Activated T-cell treated with anti-CD3 and anti-CD28 coated beads for 4 hours (primary cell): Measurements from ENCODE around the gene BCAS2.
A peak's percentile ranks its signal among the peaks of the same experiment; 100 is the strongest.
"Not testable (repeated sequence)": the region's sequence is repeated elsewhere in the genome, so short reads cannot be mapped to it uniquely, and the experiment has no call there.

Experiments used
- DNase-seq: peaks from one replicate; pipeline ENCODE4 v3.0.0-alpha.2; 2020

The BCAS2 gene

DNA sequence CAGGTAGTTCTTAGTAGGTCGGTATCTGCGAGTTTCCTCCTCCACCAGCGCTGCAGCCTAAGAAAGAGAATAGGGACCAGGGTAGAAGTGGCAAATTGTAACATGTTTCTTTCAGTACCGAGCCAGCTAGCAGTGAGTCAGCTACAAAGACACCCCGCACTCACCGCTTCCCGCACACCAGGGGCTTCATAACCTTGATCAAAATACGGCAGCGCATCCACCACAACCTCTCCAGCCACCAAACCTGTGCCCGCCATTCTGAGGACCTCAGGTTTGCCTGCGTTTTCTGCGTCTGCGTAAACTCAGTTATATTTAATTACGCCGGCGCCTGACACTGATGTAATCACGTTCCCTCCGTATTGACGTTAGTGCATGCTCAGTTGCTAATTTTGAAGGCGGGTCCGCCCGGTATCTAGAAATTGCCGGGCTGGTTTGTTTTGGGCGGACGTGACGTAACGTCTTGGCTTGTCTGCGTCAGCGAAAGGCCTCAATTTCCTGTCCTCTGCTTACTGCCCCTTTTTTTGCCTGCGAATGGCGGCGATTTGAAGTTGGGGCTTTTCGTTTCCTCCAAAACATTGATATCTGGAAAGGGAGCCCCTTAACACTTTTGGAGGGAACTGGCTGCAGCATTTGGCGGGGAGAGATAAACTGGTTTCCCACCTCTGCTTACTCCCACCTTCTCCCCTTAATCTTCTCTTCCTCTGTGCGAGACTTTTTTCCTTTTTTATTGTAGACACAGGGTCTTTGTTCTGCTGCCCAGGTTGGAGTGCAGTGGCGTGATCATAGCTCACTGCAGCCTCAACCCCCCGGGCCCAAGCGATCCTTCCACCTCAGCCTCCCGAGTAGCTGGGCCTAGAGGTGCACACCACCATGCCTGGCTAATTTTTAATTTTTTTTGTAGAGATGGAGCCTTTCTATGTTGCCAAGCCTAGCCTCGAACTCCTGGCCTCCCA is at the start of gene BCAS2:
Gene BCAS2, minus strand, starts transcription at position 281 of the 953 bp plus-strand sequence. Its CDS starts 24 bp downstream, at position 257.
- peak; percentile 90 for DNase-seq

DNA sequence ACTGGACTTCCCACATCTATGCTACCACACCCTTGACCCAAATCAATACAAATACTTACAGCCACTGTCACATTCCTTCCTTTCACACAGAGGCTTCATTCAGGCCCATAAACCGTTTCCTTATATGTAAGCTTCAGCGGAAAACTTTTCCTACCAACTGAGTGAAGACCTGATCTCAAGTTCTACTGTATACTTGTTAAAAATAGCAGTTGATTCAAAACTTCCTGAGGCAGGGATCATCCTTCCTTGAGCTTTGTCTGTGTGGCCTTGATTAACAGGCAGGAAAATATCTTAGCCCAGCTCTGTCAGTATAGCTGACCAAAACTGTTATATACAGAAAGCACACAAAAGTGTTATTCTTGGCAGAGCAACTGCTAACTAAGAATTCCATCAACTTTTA is 45.7 kb upstream of the BCAS2 start:
- no peak for DNase-seq

DNA sequence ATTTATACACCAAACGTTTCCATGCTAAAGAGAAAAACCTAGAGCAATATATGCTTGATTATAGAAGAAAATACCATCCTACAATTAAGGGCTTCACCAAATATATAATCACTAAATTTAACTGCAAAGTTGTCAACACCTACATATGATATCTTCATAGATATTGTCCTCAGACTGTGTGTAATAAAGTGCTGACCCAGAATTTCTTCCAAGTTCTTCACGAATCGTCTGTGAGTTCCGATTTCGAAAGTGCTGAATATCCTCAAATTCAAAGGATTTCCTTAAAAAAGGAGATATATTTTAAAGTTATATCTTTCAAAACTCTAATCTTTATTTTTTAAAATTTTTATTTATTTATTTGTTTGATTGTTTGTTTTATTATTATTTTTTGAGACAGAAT is 41.9 kb upstream of the BCAS2 start:
- no peak for DNase-seq

DNA sequence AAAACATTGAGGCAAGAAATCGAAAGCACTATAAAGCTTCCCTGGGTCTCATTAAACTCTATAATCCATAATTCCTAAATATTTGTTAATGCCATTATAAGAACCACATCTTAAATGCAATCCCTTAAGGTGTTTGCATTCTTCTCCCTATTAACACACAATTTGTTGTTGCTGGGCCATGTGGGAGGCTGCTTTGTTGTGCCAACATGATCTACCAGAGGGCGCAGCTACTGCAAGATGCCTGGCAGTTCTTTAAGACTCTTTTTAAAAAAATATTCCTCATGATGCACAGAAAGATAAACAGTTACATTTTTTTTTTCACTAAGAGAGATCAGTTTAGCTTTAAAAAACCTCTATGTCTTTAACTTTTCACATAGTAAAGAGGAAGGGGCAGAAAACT is 39.0 kb upstream of the BCAS2 start:
- no peak for DNase-seq

DNA sequence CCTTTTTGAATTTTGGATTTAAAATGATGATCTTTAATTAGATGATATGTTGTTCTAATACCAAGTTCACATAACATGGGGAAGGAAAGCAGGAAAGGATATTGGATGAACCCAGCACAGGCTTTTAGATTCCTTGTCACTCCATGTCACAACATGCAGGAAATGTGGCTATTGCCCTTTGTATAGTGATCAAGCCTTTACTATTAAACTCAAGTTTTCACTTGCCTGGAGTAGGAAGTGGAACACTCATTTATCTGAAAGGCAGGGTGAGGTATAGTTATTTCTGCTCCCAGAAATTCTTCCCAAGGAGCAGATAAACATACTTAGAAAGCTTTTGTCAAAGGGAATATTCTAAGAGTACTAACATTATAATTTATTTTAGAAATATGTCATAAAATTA is 37.2 kb upstream of the BCAS2 start:
- DNase-seq, result no peak

DNA sequence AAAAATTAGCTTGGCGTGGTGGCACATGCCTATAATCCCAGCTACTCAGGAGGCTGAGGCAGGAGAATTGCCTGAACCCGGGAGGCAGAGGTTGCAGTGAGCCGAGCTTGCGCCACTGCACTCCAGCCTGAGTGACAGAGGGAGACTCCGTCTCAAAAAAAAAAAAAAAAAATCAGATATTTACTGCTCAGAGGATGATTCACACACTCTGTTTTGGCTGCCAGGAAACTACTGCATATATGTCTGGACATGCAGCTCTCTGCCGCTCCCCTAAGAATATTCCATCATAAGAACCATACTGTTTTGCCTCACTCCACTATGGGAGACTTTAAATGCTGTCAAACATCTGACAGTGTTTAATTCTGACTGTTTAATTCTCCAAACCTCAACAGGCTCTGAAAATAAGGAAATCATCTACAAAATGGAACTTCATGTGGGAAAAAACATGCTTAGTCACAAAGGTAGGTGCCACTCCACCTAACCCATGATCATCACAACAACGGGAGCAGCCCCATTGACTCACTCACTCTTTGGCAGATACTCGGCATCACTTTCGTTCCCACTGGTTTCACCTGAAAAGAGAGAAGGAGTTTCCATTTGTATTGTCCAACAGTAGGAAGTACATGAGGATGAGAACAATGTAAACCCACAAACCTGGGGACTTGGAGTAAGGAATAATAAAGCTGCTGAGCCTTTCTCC is 29.3 kb upstream of the BCAS2 start:
- DNase-seq, result no peak

DNA sequence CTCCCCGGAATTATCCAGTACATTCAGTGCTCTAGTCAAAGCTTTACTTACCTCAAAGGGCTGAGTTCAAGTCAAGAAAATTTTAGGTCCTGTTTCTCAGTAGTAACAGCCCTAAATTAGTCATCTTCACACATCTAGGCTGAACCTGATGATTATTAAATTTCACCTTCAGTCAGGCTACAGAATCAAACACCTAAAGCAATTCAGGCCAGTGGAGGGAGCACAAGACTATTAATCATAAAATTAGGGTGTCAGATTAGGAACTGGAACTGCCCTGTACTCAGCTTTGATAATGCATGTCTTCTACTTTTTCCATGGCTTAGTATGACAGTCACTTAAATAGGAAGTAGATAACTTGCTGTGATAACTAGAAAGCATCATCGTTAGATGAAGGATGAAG is 28.4 kb upstream of the BCAS2 start:
- no peak for DNase-seq

DNA sequence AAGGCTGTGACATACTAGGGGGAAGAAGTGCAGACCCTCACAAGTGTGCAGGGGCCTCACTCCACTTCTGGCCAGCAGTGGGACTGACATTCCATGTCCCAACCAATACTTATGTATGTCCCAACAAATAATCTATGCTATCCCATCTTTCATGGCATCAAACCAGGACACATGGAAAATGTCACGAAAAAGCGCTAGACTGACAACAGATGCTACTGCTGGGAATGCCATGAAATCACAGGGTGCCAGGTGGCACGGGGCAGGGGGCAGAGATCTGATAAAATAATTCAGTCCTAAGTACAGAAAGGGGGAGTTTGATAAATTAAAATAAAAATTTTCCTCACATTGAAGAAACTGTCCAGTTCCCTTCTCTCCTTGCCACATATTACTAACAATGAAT is 27.6 kb upstream of the BCAS2 start:
- no peak for DNase-seq

DNA sequence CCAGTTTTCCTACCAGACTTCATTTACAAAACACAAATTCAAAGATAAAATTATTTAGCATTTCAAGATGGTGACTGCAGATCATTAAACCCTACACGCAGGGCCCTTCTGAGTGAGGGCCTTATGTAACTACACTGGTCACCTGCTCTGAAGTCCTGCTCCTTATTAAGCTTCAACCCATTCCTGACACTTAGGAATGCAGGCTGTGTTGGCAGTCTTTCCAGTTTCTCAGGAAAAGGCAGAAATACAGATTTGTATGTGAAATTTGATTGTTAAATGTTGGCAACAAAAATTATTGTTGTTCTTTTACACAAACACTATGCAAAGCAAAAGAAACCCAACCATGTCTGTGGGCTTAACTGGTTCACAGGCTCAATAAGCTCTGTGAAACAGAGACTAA is 25.8 kb upstream of the BCAS2 start:
- DNase-seq, result no peak

DNA sequence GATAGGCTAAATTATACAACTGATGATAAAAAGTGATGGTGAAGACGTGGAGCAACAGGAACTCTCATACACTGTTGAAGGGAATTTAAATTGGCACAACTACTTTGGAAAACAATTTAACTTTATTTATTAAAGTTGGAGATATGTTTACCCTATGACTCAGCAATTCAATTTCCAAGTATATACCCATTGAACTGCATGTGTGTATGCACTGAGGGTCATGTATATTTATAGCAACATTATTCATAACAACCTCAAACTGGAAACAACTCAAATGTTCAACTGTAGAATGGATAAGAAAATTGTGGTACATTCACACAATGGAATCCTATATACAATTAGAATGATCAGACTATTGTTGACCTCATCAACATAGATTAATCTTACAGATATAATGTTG is 16.5 kb upstream of the BCAS2 start:
- no peak for DNase-seq

DNA sequence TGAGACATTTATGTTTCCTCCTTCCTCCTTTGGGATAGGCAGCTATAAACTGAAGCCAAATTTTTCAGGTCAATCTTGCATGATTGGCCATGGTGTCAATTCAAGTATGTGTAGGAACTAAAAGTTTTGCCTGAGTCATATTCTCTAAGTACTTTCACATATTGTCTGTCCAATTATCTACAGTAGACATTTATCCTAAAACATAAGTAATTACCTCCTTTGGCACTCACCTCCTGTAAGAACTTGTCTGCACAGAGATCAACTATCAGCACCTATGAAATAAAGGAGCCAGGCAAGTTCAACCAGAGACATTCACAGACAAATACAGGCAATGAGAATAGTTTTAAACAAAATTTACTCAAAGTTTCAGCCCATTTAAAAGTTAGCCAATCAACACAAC is 14.2 kb upstream of the BCAS2 start:
- DNase-seq, result no peak

DNA sequence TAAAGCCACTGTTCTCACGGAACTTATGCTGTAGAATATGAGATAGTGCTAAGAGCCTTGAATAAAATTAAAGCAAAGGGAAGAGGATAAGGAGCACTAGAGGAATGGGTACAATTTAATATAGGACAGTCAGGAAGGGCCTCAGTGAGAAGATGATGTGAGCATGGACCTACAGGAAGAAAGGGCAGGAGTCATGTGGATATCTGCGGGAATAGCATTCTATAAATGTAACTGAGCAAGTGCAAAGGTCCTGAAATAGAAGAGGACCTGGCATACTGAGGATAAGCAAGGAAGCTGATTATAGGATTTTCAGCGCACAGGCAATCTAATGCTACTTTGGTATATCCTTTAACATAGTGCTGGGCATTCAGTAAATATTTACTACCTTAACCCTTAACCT is 12.6 kb upstream of the BCAS2 start:
- DNase-seq, result no peak

DNA sequence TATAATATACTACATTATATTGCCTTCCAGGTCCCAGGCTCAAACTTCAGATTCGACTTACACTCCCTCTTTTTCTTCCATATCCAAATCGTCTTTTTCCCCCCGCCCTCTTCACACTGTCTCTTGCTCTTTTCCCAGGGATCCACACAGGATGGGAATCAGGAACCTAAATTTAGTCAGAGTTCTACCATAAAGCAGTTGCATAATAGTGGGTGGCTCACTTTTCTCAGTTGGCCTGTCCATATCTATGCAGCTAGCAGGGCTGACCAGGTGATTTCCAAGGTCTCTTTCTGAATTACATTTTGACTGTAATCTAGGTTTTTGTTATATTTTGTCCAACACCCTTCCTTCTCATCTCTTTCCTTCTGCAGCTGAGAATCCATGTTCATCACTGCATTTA is 7.7 kb upstream of the BCAS2 start:
- DNase-seq, result no peak

DNA sequence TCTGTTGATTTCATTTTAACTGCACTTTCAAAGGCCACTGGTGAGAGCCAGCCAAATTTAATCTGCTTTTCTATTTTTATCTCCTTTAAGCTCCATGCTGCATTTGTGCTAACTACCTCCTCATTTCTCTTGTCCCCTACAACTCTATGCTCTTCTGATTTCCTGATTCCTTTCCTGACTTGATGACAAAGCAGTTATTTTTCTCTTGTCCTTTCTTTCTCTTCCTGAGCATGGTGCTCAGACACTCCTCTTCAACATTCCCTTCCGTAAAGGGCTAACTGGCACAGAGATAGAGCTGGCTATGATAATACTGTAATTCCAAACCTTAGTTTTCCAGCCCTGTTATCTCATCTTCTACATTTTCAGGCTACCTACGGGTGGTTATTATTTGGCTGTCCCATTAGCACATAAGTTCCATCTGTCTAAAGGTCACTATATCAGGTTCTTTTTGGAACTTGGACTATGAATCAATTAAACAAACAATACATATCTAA is 6.8 kb upstream of the BCAS2 start:
- DNase-seq, result no peak

DNA sequence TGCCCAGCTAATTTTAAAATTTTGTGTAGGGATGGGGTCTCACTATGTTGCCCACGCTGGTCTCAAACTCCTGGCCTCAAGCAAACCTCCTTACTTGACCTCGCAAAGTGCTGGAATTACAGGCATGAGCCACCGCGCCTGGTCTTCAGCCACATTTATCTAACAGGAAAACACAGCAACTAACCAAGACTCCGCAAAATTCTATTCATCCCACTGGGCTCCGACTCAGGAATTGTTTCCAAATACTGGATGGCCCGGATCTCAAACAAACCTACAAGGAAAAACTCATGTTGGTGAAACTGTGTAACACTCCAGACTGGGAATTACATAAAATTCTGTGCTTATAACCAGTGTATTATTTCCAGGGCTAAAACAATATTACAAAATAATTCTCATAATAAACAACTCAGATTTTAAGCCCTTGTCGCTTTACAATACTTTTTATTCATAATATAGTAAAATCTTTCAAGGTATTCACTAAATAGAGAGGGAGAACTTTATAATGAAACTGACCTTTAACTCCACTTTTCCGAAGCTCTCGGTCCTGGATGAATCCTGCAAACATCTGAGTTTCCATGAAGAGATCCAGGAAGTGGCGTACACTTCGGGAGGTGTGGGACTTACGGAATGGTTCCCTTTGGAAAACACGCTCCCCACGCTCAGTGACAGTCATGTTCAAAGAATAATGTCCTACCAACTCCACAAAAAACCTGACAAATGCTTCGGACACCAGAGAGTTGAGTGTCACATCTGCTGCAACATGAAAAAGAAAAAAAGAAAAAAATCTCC is 6.0 kb upstream of the BCAS2 start:
- no peak for DNase-seq

DNA sequence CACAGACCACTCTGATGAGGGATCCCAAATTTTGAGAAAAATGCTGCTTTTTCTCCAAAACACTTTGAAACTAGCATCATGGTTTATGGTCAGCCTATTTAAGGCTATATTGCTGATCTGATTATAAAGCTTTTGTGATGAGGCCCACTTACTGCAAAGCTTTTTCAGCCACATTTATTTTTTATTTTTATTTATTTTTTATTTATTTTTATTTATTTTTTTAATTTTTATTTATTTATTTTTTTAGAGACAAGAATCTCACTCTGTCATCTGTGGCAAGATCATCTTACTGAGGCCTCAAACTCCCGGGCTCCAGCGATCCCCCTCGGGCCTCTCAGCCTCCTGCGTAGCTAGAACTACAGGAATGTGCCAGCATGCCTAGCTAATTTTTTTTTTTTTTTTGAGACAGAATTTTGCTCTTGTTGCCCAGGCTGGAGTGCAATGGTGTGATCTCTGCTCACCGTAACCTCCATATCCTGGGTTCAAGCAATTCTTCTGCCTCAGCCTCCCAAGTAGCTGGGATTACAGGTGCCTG is 5.2 kb upstream of the BCAS2 start:
- DNase-seq, result no peak

DNA sequence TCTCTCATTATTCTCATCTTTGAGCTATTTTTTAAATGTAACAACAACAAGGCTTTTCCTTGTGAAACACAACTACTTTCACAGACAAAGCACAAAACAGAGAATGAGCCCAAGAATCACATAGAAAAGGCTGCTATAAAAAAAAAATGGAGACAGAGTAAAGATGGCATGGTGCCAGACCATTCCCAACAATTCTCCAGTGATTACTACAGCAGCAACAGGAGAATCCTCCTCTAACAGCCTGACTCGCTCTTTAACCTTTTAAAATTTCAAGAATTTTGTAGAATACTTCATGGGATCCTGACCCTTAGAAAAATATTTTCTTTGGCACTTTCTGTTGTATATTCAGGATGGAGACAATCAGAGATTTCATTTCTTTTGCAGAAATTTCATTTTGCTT is 3.8 kb upstream of the BCAS2 start:
- DNase-seq, result no peak

DNA sequence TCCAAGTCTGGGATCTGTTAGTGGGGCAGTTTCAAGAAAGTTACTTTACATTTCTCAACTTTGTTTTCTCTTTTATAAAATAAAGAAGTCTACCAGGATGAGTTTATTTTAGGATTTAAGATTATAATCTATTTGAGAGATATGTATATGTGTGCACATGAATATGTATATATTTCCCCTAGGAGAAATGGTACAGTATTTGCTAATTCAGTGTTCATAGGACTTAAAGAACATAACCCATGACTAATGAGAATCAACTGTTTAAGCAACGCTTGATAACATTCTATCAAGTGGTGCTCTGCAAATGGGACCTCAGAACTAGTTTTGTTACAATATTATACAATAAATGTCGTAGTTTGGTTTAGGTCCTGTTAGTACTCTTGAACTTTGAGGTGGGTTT is 7.0 kb downstream of the BCAS2 start:
- no peak for DNase-seq

DNA sequence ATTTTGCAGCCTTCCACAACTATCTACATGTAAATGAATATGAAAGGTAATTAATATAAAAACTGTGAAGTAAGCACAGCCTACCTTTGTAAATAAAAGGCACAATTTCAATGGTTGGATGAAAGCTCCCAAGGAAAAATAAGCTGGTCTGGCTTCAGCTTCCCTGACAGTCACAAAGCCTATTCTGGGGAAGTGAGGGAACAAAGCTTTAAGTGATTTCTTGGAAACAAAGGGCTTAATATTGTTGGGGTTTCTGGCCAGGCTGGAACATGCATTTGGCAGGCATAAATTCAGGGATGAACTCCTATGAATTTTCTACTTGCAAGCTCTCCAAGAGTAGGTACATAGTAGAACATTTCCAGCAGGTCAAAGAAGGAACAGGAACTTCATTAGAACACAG is 17.3 kb downstream of the BCAS2 start:
- DNase-seq, result no peak

DNA sequence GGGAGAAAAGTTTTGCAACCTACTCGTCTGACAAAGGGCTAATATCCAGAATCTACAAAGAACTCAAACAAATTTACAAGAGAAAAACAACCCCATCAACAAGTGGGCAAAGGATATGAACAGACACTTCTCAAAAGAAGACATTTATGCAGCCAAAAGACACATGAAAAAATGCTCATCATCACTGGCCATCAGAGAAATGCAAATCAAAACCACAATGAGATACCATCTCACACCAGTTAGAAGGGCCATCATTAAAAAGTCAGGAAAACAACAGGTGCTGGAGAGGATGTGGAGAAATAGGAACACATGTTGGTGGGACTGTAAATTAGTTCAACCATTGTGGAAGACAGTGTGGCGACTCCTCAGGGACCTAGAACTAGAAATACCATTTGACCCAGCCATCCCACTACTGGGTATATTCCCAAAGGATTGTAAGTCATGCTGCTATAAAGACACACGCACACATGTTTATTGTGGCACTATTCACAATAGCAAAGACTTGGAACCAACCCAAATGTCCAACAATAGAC is 18.4 kb downstream of the BCAS2 start:
- DNase-seq, result not testable (repeated sequence)

DNA sequence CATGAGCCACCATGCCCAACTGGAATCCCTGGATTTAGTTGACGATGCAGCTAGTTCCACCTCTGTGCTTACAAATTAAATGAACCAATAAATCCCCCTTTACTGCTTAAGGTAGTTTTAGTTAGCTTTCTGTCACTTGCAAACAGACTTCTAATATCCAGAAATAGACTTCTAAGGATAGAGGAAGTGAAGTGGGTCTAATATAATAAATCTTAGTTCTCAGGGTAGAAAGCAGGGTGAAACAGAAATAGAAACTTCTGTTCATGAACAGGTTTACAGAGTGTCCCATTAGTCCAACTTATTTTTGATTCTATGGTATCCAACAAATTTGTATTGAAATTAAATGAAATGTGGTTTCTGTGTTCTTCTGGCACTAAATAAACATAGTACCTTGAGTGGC is 20.1 kb downstream of the BCAS2 start:
- no peak for DNase-seq

DNA sequence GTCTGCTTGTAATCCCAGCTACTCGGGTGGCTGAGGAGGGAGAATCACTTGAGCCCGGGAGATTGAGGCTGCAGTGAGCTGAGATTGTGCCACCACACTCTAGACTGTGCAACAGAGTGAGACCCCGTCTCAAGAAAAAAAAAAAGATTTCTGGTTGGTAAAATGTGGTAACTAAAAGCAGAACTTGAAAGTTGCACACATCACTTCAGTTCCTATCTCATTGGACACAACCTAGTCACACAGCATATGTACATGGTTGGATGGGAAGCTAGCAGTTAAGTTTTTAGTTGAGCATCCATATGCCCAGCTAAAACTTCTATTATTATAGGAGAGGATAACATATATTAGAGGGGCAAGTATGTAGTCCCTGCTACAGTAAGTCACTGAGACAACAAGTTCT is 22.1 kb downstream of the BCAS2 start:
- no peak for DNase-seq

DNA sequence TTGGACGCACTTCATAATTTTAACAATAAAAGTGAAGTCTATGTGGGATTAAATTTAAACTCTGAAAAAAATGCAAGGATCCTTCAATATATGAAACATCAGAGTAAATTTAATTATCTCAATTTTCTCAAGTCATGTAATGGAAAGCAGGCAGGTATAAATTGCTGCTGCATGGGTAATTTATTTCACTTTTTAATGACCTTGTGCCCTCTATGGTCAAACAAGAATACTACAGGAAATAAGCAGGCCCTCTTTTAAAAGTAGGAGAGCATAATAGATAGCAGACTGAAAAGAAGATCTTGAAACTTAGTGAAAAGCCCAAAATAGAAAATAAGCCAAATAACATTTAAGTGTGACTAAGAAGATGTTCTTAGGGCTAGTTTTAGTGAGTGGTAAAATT is 22.9 kb downstream of the BCAS2 start:
- no peak for DNase-seq
